ENCODE measurements around the gene ZNF154.

Gene ZNF154

GRCh38 chr19:57655443-57655842 is 53.6 kb downstream of the ZNF154 start:
- Histone ChIP-seq H3K9ac (no peak overlapping the region), H3K36me3 (ENCODE audit: insufficient read depth) (no peaks in the 10 kb centered on the region), H3K27ac (no peak overlapping the region), H3K27me3 (ENCODE audit: insufficient read depth, low read depth) (no peaks in the 10 kb centered on the region), H3K4me3 (IDR thresholded peaks at IDR 0.05; ENCODE audit: insufficient read depth, low read depth, low read length) (no peak overlapping the region), H4K20me1 (ENCODE audit: insufficient read depth) (no peaks in the 10 kb centered on the region), H3K79me2 (ENCODE audit: insufficient read depth, low read depth) (no peaks in the 10 kb centered on the region), H2AFZ (ENCODE audit: low read depth) (no peak overlapping the region), H3K4me1 (ENCODE audit: low read depth, poor library complexity, severe bottlenecking) (no peaks in the 10 kb centered on the region), H3K4me2 (no peak overlapping the region)
- no peak for TF ChIP-seq CTCF (conservative IDR thresholded peaks at IDR 0.05; ENCODE audit: low read depth, low read length)

- H3K79me2 ChIP-seq (ENCODE audit: insufficient read depth, low read depth) = no peaks in the 10 kb centered on the region
- no peaks in the 10 kb centered on the region for H3K4me1 ChIP-seq (ENCODE audit: low read depth, poor library complexity, severe bottlenecking)
- no peak overlapping the region for H3K27ac ChIP-seq
- TF ChIP-seq CTCF (conservative IDR thresholded peaks at IDR 0.05; ENCODE audit: low read depth, low read length) = no peak
- no peaks in the 10 kb centered on the region for H3K36me3 ChIP-seq (ENCODE audit: insufficient read depth)
- H2AFZ ChIP-seq (ENCODE audit: low read depth) = no peak overlapping the region
- no peak overlapping the region for H3K9ac ChIP-seq
- H3K4me3 ChIP-seq (IDR thresholded peaks at IDR 0.05; ENCODE audit: insufficient read depth, low read depth, low read length) = no peak overlapping the region
- H3K4me2 ChIP-seq = no peak overlapping the region
- H4K20me1 ChIP-seq (ENCODE audit: insufficient read depth) = no peaks in the 10 kb centered on the region
- H3K27me3 ChIP-seq (ENCODE audit: insufficient read depth, low read depth) = no peaks in the 10 kb centered on the region
Observed at GRCh38 chr19:57653689-57654088, 55.3 kb downstream of the ZNF154 start.

- no peaks in the 10 kb centered on the region for H4K20me1 ChIP-seq (ENCODE audit: insufficient read depth)
- H3K9ac ChIP-seq = no peak overlapping the region
- H3K27ac ChIP-seq = no peak overlapping the region
- no peaks in the 10 kb centered on the region for H3K79me2 ChIP-seq (ENCODE audit: insufficient read depth, low read depth)
- H2AFZ ChIP-seq (ENCODE audit: low read depth) = no peak overlapping the region
- no peak overlapping the region for H3K4me2 ChIP-seq
- no peaks in the 10 kb centered on the region for H3K4me1 ChIP-seq (ENCODE audit: low read depth, poor library complexity, severe bottlenecking)
- TF ChIP-seq CTCF (conservative IDR thresholded peaks at IDR 0.05; ENCODE audit: low read depth, low read length) = no peak
- H3K4me3 ChIP-seq (IDR thresholded peaks at IDR 0.05; ENCODE audit: insufficient read depth, low read depth, low read length) = no peak overlapping the region
- no peaks in the 10 kb centered on the region for H3K36me3 ChIP-seq (ENCODE audit: insufficient read depth)
- no peaks in the 10 kb centered on the region for H3K27me3 ChIP-seq (ENCODE audit: insufficient read depth, low read depth)
Observed at GRCh38 chr19:57651654-57651996, 57.4 kb downstream of the ZNF154 start.

GRCh38 chr19:57648331-57649003 is 60.5 kb downstream of the ZNF154 start:
- H4K20me1 ChIP-seq (ENCODE audit: insufficient read depth) = no peaks in the 10 kb centered on the region
- no peak overlapping the region for H3K27ac ChIP-seq
- H3K36me3 ChIP-seq (ENCODE audit: insufficient read depth) = no peaks in the 10 kb centered on the region
- no peaks in the 10 kb centered on the region for H3K79me2 ChIP-seq (ENCODE audit: insufficient read depth, low read depth)
- no peaks in the 10 kb centered on the region for H3K4me1 ChIP-seq (ENCODE audit: low read depth, poor library complexity, severe bottlenecking)
- H3K9ac ChIP-seq = no peak overlapping the region
- H3K4me2 ChIP-seq = no peak overlapping the region
- H3K27me3 ChIP-seq (ENCODE audit: insufficient read depth, low read depth) = no peaks in the 10 kb centered on the region
- TF ChIP-seq CTCF (conservative IDR thresholded peaks at IDR 0.05; ENCODE audit: low read depth, low read length) = no peak
- no peak overlapping the region for H2AFZ ChIP-seq (ENCODE audit: low read depth)
- H3K4me3 ChIP-seq (IDR thresholded peaks at IDR 0.05; ENCODE audit: insufficient read depth, low read depth, low read length) = no peak overlapping the region

Data from KMS-11 (cell line).